Activated CD4-positive, alpha-beta T cell treated with anti-CD3 and anti-CD28 coated beads, Interleukin-2, amount 50 U/mL, for 1 hour (primary cell): ENCODE data around the gene PSMD11.
"Not testable (repeated sequence)": the region's sequence is repeated elsewhere in the genome, so short reads cannot be mapped to it uniquely, and the experiment has no call there.

ENCODE experiments used
- DNase-seq: peaks from one replicate; pipeline ENCODE4 v3.0.0-alpha.2; 2020

The PSMD11 gene

DNA sequence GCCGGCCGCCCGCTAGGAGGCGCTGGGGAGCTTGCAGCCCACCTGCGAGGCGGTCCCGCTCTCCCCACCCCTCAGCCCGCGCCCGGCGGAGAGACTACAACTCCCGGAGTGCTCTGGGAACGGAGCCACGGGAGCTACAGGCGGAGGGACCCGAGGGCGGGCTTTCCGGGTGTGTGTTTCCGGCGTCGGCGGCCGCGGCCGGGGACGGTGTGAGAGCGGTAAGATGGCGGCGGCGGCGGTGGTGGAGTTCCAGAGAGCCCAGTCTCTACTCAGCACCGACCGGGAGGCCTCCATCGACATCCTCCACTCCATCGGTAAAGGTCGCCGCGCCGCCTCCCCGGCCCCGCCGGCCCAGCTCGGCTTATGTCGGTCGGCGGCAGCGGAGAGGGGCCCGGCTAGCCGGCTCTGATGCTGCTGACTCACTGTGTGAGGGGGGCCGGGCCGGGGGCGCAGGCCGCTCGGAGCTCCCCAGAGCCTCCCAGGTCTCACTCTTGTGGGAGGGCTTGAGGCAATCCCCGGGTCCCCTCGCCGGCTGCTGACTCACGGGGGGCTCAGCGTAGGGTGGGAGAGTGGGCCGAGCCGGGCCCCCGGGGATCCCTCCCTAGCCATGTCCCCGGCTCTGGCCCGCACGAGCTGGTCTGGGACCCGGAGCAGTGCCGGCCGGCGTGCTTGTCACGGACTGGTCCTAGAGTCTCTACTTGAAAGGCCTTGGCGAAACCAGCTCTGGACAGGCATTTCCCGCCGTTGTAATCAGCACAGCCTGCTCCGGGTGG is at the start of gene PSMD11:
Gene PSMD11 (plus strand): TSS at position 210 of the 773 bp plus-strand sequence. CDS start 14 bp downstream, at position 224.
- peak; percentile 99 for DNase-seq

DNA sequence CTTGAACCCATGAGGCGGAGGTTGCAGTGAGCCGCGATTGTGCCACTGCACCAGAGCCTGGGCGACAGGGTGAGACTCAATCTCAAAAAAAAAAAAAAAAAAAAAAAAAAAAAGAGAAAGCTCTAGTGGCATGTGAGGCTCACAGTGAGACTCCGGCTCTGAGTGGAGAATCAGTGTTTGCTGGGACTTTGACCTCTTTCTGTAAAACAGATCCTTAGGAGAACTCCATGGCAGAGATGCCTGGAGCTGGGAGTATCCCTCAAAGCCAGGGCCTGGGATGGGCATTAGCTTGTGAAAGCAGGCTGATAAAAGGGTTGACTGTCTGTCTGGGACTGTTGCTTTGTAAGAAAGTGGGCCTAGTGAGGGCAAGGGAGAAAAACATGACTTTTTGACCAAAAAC is 48.0 kb upstream of the PSMD11 start:
- DNase-seq: no peak

DNA sequence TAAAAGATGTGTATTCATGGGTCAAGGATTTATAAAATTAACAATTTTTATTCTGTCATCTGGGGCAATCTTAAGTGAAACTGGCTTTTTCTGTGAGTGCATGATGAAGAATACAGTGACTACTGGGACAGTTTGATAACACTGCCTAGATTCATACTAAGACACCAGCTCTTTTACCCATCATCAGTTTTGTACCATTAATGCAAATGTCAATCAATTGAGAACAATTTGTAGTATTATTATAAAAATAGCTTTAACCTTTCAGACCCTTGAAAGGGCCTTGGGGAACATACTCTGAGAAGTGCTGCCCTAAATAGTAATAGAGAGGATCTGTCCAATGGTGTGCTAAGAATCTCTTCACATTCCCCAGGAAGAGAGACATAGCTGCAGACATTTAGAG is 45.4 kb upstream of the PSMD11 start:
- DNase-seq: no peak

DNA sequence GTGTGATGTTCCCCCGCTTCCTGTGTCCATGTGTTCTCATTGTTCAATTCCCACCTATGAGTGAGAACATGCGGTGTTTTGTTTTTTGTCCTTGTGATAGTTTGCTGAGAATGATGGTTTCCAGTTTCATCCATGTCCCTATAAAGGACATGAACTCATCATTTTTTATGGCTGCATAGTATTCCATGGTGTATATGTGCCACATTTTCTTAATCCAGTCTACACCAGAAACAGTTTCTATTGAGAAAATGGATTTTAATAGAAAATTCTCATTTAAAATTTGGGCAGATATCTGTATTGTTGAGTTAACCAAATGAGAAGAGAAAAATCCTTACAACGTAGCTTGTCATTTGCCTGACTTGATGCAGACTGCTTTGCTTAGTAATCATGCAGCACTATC is 34.2 kb upstream of the PSMD11 start:
- not testable (repeated sequence) for DNase-seq

DNA sequence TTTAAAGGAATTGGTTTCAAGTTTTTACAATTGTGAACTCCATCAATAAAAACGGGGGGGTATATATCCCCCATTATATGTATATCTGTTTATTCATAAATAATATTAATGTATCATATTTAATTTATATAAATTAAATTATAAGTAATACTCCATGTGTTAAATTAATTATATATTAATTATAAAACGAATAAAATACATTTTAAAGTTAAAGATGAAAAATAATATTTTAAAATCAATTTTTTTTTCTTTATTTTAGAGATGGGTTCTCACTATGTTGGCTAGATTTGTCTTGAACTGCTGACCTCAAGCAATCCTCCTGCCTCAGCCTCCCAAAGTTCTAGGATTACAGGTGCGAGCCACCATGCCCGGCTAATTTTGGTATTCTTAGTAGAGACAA is 17.4 kb upstream of the PSMD11 start:
- no peak for DNase-seq

DNA sequence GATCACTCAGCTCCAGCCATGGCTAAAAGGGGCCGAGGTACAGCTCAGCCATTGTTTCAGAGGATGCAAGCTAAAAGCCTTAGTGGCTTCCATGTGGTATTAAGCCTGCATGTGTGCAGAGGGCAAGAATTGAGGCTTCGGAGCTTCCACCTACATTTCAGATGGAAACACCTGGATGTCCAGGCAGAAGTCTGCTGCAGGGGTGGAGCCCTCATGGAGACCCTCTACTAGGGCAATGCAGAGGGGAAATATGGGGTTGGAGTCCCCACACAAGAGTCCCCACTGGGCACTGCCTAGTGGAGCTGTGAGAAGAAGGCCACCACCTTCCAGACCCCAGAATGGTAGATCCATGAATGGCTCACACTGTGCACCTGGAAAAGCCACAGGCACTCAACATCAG is 14.7 kb upstream of the PSMD11 start:
- DNase-seq: no peak

DNA sequence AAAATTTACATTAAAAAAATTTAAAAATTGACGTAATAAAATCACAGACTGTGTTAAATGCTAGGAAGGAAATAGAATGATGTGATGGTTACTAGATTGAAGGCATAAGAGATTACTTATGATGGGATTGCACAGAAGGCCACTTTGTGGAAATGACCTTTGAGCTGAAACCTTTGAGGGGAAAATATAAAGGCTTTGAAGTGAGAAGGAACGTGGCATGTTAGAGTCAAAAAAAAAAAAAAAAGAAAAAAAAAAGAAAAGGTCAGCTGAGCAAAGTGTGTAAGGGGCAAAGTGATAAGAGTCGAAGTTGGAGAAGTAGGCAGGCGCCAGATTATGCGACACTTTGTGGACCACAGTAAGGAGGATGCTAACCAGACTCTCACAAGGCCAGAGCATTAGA is 3.6 kb upstream of the PSMD11 start:
- no peak for DNase-seq

DNA sequence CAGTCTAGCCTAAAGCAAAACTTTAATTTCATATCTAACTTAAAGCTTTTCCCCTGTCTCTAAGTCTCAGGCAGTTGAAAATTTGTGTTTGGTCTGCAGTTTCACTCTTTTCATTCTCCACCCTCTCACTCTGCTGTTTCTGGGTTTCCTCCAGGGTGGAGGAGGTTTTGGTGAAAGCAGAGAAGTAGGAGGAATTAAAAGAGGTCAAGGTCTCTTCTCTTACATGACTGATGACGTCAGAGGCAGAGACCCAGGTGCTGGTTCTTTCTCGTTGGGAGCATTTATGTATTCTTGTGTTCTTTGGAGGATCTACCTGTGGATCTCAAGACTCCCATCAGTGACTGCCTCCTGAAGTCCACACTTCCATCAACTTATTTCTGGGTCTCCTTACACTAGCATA is 2.4 kb upstream of the PSMD11 start:
- DNase-seq: no peak

DNA sequence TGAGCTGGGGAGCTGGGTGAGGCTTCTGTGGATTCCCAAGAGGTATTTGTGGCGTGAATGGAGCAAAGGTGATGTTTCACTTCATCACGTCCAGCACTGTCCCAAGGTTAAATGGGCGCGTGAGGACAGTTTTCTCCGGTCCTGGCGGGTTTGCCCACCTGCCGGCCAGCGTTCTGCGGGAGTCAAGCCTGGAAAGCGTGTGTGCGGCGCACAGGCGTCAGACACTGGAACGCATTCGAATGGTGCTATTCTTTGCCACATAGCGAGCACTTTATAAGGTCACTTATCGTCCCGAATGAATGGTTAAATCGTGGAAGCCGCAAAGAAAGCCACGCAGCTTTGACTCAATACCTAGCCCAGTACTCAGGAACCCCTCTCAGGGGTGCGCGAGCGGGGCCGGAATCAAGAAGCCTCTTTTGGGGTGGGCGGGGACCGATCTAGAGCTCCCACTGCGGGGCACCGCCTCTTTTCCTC is 446 bp upstream of the PSMD11 start:
- DNase-seq: no peak

DNA sequence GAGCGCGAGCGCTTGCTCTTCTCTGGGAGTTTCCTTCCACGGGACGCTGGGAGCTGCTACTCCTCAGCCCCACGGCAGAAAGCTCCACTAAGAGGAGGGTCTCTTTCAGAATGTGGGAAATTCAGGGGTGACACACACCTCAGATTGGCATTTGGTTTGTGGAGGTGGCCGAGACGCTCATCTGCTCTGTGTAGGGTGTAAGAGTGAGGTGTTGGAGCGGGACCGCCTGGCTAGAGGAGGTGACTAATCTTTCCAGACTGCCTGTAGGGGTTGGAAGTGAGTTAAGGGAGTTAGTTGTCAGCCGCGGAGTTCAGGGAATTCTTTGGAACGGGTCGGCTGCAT is 735 bp downstream of the PSMD11 start:
- peak; percentile 27 for DNase-seq

DNA sequence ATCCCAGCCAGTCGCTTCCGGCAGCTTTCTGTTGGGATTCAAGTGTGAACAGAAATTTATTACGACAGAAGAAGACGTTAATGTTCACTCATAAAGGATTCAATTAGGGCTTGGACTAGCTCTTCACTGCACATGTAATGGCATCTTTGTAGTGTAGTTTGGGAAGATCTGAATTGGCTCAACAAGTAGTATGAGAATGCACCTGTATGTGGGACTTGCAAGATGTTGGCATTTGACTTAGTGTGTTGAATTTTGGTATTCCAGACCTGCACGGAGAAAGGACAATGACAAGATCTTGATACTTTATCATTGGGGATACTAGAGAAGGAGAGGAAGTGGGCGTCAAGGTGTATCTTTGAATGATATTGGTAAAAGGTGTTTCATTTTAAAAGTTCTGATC is 1.2 kb downstream of the PSMD11 start:
- no peak for DNase-seq

DNA sequence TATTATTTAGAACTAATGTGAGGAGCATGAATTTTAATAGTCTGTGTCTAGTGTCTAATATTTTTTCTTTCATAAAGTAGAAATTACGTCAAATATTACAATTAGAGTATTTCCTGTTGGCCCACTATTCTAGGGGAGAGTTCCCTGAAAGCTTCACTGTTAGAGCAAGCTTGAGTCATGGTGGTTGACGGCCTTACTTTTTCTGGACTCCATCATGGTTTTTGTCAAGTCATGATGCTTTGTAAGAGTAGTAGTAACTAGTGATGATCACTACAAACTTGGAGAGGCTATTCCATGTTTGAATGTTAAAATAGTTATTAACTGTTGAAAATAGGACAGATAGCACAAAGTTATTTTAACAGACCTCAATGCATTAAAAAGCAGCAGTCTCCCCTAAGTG is 1.7 kb downstream of the PSMD11 start:
- no peak for DNase-seq

DNA sequence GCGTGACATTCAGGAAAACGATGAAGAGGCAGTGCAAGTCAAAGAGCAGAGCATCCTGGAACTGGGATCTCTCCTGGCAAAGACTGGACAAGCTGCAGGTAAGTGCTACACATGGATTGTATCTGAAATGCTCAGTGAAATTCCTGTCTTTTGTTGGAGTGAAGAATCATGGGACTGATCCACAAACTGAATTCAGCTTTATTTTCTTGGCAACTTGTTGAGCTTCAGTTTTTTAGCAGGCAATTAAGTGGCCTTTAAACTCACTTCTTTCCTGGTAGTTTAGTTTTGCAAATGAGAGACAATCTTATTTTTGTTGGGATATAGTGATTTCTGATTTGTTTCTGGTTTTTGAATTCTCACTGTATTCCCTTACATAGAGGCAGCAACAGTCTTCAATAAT is 2.6 kb downstream of the PSMD11 start:
- DNase-seq: no peak

DNA sequence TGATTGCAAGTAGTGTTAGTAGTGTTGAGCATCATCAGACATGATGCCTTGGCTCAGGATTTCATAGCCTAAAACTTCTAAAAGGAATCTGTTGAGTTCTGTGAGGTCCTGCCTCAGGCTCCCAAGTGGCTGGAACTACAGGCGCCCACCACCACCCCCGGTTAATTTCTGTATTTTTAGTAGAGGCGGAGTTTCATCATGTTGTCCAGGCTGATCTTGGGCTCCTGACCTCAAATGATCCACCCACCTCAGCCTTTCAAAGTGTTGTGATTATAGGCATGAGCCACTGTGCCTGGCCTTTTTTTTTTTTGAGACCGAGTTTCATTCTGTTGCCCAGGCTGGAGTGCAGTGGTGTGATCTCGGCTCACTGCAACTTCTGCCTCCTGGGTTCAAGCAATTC is 5.7 kb downstream of the PSMD11 start:
- no peak for DNase-seq

DNA sequence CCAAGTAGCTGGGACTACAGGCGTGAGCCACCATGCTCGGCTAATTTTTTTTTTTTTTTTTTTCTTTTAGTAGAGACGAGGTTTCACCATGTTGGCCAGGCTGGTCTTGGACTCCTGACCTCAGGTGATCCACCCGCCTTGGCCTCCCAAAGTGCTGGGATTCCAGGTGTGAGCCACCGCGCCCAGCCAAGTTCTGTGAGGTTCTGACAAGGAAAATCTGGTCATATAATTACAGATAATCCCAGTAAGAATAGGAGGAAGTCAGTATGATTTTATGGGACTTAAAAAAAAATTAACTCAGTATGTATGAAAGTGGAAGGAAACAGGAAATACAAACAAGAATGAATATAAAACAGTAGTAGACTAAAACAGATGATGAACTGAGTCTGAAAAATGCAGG is 6.1 kb downstream of the PSMD11 start:
- DNase-seq: not testable (repeated sequence)

DNA sequence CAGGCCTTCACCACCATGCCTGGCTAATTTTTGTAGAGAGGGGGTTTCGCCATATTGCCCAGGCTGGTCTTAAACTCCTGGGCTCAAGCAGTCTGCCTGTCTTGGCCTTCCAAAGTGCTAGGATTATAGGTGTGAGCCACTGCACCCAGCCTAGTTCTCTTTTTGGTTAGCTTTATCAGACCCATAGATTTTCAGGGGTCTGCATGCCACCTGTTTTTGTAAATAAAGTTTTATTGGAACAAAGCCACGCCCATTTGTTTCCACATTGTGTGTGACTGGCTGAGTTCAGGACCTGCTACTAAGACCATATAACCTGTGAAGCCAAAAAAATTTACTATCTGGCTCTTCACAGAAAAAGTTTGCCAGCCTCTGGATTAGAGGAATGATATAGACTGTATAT is 7.6 kb downstream of the PSMD11 start:
- no peak for DNase-seq

DNA sequence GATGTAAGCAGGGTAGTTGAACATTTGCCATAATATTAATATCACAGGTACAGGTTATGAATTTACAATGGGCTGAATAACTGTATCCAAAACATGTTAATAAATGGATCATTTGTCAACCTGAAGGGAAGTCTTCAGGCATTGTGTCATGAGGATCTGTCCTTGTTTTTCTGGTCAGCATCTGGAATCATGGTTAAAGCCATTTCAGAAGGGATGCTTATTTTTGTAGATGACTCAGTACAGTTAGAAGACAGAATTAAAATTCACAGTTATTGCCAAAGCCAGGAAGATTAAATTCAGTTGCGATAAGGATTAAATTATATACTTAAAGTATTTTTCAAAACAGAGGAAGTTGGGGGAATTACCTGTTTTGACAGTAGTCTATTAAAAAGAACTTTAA is 8.0 kb downstream of the PSMD11 start:
- no peak for DNase-seq

DNA sequence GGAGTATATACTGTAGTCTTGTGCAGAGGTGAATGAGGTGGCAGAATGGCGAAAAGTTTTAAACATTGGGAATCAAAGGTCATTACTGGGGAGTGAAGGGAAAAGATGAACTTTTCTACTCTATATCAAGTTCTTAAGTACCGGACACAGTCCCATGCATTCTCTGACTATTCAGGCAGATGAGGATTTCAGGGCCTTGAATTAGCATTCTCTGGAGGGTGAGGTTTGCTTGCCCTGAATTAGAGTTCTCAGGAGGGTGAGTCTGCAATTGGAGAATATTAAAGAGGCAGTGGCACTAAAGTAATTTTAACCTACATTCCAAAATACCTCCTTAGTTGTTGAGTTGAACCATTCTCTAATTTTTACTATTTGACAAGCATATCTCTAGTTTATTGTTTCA is 9.1 kb downstream of the PSMD11 start:
- no peak for DNase-seq

DNA sequence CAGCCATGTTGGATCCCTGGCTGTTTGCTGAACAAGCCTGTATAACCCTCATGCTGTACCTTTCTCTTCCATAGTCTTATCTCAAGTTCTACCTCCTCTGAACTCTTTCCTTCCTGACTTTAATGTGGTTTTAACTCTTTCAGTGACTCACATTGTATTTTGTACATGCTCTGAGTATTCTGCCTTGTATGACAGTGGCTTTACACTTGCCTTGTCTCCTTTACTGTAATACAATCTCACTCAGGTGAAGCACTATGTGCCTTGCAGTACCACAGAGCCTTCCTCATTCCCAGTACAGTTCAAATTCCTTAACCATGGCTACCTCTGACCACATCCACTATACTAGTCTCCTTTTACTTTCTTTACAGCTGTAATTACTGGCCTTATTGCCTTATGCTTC is 14.1 kb downstream of the PSMD11 start:
- no peak for DNase-seq

DNA sequence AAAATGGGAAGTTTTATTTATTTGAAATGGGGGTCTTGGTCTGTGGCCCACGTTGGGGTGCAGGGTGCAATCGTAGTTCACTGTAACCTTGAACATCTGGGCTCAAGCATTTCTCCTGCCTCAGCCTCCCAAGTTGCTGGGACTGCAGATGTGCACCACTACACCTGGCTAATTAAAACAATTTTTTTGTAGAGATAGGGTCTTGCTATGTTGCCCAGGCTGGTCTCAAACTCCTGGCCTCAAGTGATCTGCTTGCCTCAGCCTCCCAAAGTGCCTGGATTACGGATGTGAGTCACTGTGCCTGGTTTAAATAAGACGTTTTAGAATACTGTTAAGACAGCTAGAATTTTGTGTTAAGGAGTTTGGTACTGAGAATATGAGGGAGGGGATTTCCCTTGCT is 15.7 kb downstream of the PSMD11 start:
- no peak for DNase-seq

DNA sequence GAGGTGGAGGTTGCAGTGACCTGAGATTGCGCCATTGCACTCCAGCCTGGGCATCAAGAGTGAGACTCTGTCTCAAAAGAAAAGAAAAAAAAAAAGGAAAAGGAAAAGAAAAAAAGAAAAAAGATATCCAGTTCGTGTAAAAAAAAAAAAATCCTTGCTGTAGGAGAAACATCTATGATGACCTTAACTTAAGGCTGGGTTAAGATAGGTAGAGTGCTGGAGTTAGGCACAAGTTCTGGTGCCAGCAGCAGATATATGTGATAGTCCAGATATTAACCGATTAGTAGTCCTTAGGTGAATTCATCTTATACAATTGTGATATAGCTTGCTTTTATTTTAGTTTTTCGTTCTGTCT is 17.2 kb downstream of the PSMD11 start:
- no peak for DNase-seq

DNA sequence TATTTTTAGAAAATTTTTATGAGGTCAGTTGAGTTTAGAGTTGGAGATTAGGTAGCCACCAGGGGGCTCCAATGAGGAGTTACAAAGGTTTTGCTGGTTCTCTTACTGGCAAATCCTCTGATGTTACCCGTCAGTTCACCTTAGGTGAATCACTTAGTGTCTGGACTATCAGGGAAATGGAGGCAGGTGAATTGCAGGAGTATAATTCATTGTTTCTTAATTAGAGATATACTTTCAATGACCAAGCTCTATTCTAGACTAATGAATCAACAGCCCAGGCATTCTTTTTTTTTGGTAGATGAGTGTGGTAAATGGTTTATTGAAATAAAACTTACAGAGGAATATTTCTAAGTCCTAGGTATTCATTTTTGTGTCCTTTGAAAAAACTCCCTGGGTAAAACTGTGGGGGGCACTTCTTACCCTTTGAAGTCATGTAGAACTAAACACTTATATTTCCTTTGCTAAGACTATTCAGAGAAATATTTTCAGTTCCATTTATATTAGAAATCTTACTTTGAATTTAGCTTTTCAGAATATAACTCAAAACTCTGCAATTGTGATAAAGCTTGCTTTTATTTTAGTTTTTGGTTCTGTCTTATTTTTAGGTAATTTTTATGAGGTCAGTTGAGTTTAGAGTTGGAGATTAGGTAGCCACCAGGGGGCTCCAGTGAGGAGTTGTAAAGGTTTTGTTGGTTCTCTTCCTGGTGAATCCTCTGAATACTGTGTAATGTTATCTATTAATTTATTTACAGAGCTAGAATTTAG is 17.7 kb downstream of the PSMD11 start:
- peak; percentile 71 for DNase-seq

DNA sequence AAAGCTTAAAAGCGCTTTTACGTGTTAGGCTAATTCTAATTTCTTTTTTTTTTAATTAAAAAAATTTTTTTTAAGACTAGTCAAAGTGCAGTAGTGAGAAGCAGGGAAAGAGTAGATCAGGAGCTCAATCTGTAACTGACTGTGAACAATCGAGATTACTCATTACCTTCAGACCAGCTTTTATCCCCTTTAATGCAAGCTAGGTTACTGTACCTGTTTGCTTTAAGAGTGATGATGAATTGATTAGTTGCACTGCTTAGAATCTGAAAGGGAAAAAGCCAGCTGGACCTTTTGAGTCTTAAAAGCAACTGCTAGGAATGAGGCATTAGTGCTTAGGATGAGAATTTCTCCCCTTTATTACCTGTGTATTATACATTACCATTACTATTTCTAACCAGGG is 19.0 kb downstream of the PSMD11 start:
- DNase-seq: no peak

DNA sequence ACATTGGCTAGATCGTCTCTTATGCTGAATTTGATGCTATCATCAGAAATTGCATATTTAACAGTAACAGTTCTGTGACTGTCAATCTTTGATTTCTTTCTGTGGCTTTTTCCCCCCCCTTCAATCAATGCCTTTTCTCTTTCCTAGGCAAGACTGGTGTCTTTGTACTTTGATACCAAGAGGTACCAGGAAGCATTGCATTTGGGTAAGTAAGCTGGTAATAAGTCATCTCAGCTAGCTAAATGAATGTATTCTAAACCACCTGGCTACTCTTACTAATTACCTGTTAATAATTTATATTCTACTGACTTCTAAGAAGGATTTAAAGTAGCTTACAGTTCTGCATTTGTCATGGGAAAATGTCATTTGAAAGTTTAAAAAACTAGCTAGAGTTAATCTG is 20.1 kb downstream of the PSMD11 start:
- no peak for DNase-seq

DNA sequence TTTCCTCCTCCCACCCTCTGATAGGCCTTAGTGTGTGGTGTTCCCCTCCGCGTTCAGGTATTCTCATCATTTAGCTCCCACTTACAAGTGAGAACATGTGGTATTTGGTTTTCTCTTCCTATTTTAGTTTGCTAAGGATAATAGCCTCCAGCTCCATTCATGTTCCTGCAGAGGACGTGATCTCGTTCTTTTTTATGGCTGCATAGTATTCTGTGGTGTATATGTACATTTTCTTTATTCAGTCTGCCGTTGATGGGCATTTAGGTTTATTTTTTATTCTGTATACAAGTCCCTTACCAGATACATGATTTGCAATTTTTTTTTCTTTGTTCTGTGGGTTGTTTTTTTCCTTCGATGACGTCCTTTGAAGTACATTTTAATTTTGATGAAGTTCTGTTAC is 23.6 kb downstream of the PSMD11 start:
- DNase-seq: no peak
